ENCODE data around the gene SORCS2. TPM values are rescaled to one million over a fixed set of nuclear protein-coding genes. Genes with fewer than 3 reads are reported as not detected.

The SORCS2 gene
- total RNA-seq, 1 donor from 2014 or later: 3.1 TPM

- Histone ChIP-seq H3K4me3 (ENCODE audit: low read length in 3 of 3) (no peak overlapping the region), H3K9ac (ENCODE audit: low read depth in 1 of 3, low read length in 3 of 3) (no peak overlapping the region), H3K27me3 (ENCODE audit: control insufficient read depth in 3 of 3, insufficient read depth in 3 of 3, low read length in 3 of 3) (peaks cover 3 to 9% (median 3%) of the 10 kb centered on the region in 3 donors), H3K4me1 (ENCODE audit: control insufficient read depth in 3 of 3, insufficient read depth in 3 of 3, low read length in 3 of 3) (peaks cover 3 to 12% (median 6%) of the 10 kb centered on the region in 3 donors), H3K27ac (ENCODE audit: low read depth, low read length) (no peak overlapping the region), H3K9me3 (ENCODE audit: control insufficient read depth in 3 of 3, low read length in 3 of 3) (peaks cover 0 to 7% (median 5%) of the 10 kb centered on the region in 3 donors), H3K36me3 (ENCODE audit: control insufficient read depth in 3 of 3, insufficient read depth in 3 of 3, low read length in 3 of 3) (no peaks in the 10 kb centered on the region)
Measured at GRCh38 chr4:7648544-7649395, 456.4 kb downstream of the SORCS2 start.

DNA sequence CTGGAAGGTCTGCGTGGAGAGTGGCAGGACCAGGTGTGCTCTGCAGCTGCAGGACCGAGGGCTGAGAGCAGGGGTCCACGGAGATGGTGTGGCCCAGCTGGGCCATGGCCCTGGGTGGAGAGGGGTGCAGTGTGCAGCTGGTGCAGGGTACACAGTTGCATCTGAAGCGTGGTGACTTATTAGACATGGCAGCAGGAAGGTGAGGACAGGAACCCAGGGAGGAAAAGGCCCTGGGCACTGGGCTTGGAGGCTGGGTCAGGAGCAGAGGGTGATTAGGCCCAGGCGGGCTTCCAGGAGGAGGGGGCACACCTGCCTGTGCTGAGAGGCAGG, 457.0 kb downstream of the SORCS2 start:
- H3K27ac ChIP-seq (ENCODE audit: low read depth, low read length): no peak overlapping the region
- H3K4me3 ChIP-seq (ENCODE audit: low read length in 3 of 3): no peak overlapping the region
- H3K27me3 ChIP-seq (ENCODE audit: control insufficient read depth in 3 of 3, insufficient read depth in 3 of 3, low read length in 3 of 3): peaks cover 3 to 12% (median 9%) of the 10 kb centered on the region in 3 donors
- peaks cover 3 to 16% (median 6%) of the 10 kb centered on the region in 3 donors for H3K4me1 ChIP-seq (ENCODE audit: control insufficient read depth in 3 of 3, insufficient read depth in 3 of 3, low read length in 3 of 3)
- no peak overlapping the region for H3K9ac ChIP-seq (ENCODE audit: low read depth in 1 of 3, low read length in 3 of 3)
- H3K36me3 ChIP-seq (ENCODE audit: control insufficient read depth in 3 of 3, insufficient read depth in 3 of 3, low read length in 3 of 3): no peaks in the 10 kb centered on the region
- H3K9me3 ChIP-seq (ENCODE audit: control insufficient read depth in 3 of 3, low read length in 3 of 3): peaks cover 0 to 3% (median 3%) of the 10 kb centered on the region in 3 donors

DNA sequence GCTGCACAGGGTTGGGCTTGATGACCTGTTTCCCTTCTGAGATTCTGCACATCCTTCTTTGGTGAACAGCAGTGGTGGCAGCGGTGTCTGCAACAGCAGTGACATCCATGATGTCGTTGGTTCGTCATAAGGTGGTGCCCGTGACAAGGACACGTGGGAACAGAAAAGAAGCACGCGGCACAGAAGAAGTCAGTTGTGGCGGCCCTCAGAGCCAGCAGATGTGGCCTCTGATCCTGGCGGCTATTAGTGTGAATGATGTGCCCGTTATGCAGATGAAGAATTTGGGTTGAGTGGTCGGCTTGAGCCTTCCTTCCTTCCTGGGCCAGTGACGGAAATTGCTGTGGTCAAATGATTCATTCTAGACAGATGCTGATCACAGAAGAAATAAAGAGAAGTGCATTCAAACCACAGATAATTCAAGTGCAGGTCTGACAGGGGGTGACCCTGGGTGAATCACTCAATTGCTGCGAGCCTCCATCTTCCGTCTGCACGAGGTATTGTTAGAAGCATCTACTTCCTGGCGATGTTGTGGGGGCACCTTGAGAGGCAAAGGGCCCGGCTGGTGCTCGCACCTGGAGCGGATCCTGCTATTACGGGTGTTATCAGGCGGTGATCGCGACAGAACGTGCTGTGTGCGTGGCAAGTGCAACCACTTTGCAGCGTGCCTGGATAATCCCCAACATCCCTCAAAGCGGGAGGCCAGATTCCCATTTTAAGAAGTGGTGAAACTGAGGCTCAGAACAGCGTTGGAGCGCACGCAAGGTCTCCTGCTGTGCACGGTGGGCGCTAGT, 457.6 kb downstream of the SORCS2 start:
- Histone ChIP-seq H3K9ac (ENCODE audit: low read depth in 1 of 3, low read length in 3 of 3) (no peak overlapping the region), H3K4me1 (ENCODE audit: control insufficient read depth in 3 of 3, insufficient read depth in 3 of 3, low read length in 3 of 3) (peaks cover 3 to 16% (median 6%) of the 10 kb centered on the region in 3 donors), H3K4me3 (ENCODE audit: low read length in 3 of 3) (no peak overlapping the region), H3K9me3 (ENCODE audit: control insufficient read depth in 3 of 3, low read length in 3 of 3) (no peaks in the 10 kb centered on the region), H3K27me3 (ENCODE audit: control insufficient read depth in 3 of 3, insufficient read depth in 3 of 3, low read length in 3 of 3) (peaks cover 3 to 18% (median 15%) of the 10 kb centered on the region in 3 donors), H3K36me3 (ENCODE audit: control insufficient read depth in 3 of 3, insufficient read depth in 3 of 3, low read length in 3 of 3) (no peaks in the 10 kb centered on the region), H3K27ac (ENCODE audit: low read depth, low read length) (no peak overlapping the region)

- Histone ChIP-seq H3K4me3 (ENCODE audit: low read length in 3 of 3) (no peak overlapping the region), H3K9me3 (ENCODE audit: control insufficient read depth in 3 of 3, low read length in 3 of 3) (no peaks in the 10 kb centered on the region), H3K27ac (ENCODE audit: low read depth, low read length) (peak overlapping the region; percentile 64), H3K9ac (ENCODE audit: low read depth in 1 of 3, low read length in 3 of 3) (peak overlapping the region in 1 of 3 donors; percentile 6), H3K36me3 (ENCODE audit: control insufficient read depth in 3 of 3, insufficient read depth in 3 of 3, low read length in 3 of 3) (no peaks in the 10 kb centered on the region), H3K27me3 (ENCODE audit: control insufficient read depth in 3 of 3, insufficient read depth in 3 of 3, low read length in 3 of 3) (peaks cover 0 to 24% (median 21%) of the 10 kb centered on the region in 3 donors), H3K4me1 (ENCODE audit: control insufficient read depth in 3 of 3, insufficient read depth in 3 of 3, low read length in 3 of 3) (peaks cover 3 to 16% (median 6%) of the 10 kb centered on the region in 3 donors)
Measured at GRCh38 chr4:7650606-7651385, 458.5 kb downstream of the SORCS2 start.

- H3K9me3 ChIP-seq (ENCODE audit: control insufficient read depth in 3 of 3, low read length in 3 of 3): no peaks in the 10 kb centered on the region
- H3K4me1 ChIP-seq (ENCODE audit: control insufficient read depth in 3 of 3, insufficient read depth in 3 of 3, low read length in 3 of 3): peaks cover 3 to 16% (median 6%) of the 10 kb centered on the region in 3 donors
- H3K27ac ChIP-seq (ENCODE audit: low read depth, low read length): peak overlapping the region; percentile 64
- peaks cover 0 to 27% (median 21%) of the 10 kb centered on the region in 3 donors for H3K27me3 ChIP-seq (ENCODE audit: control insufficient read depth in 3 of 3, insufficient read depth in 3 of 3, low read length in 3 of 3)
- H3K4me3 ChIP-seq (ENCODE audit: low read length in 3 of 3): no peak overlapping the region
- H3K36me3 ChIP-seq (ENCODE audit: control insufficient read depth in 3 of 3, insufficient read depth in 3 of 3, low read length in 3 of 3): no peaks in the 10 kb centered on the region
- H3K9ac ChIP-seq (ENCODE audit: low read depth in 1 of 3, low read length in 3 of 3): no peak overlapping the region
Measured at GRCh38 chr4:7651461-7651921, 459.2 kb downstream of the SORCS2 start.

DNA sequence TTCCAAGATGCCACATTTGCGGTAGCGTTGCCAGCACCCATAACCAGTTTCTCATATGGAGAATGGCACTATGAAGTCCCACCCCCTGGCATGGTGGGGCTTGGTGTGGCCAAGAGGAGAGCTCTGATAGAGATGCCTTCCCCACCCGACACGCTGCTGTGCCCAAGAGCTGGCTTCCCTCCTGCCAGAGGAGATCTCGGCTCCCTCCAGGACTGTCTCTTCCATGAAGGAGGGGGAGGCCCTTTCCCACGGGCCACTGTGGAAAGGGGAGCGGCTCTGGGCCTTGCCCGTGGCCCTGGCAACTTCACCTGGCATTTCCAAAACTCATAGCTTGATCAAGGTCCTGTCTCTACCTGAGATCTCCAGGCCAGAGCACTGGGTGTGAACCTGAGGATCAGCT, 459.7 kb downstream of the SORCS2 start:
- no peak overlapping the region for H3K9ac ChIP-seq (ENCODE audit: low read depth in 1 of 3, low read length in 3 of 3)
- peaks cover 3 to 16% (median 6%) of the 10 kb centered on the region in 3 donors for H3K4me1 ChIP-seq (ENCODE audit: control insufficient read depth in 3 of 3, insufficient read depth in 3 of 3, low read length in 3 of 3)
- H3K9me3 ChIP-seq (ENCODE audit: control insufficient read depth in 3 of 3, low read length in 3 of 3): no peaks in the 10 kb centered on the region
- H3K4me3 ChIP-seq (ENCODE audit: low read length in 3 of 3): no peak overlapping the region
- H3K27me3 ChIP-seq (ENCODE audit: control insufficient read depth in 3 of 3, insufficient read depth in 3 of 3, low read length in 3 of 3): peaks cover 0 to 28% (median 21%) of the 10 kb centered on the region in 3 donors
- H3K36me3 ChIP-seq (ENCODE audit: control insufficient read depth in 3 of 3, insufficient read depth in 3 of 3, low read length in 3 of 3): no peaks in the 10 kb centered on the region
- H3K27ac ChIP-seq (ENCODE audit: low read depth, low read length): peak overlapping the region; percentile 64

GRCh38 chr4:7652451-7652881, 460.1 kb downstream of the SORCS2 start:
- Histone ChIP-seq H3K9ac (ENCODE audit: low read depth in 1 of 3, low read length in 3 of 3) (no peak overlapping the region), H3K4me1 (ENCODE audit: control insufficient read depth in 3 of 3, insufficient read depth in 3 of 3, low read length in 3 of 3) (peaks cover 3 to 16% (median 6%) of the 10 kb centered on the region in 3 donors), H3K36me3 (ENCODE audit: control insufficient read depth in 3 of 3, insufficient read depth in 3 of 3, low read length in 3 of 3) (no peaks in the 10 kb centered on the region), H3K9me3 (ENCODE audit: control insufficient read depth in 3 of 3, low read length in 3 of 3) (no peaks in the 10 kb centered on the region), H3K27me3 (ENCODE audit: control insufficient read depth in 3 of 3, insufficient read depth in 3 of 3, low read length in 3 of 3) (peaks cover 0 to 28% (median 21%) of the 10 kb centered on the region in 3 donors), H3K27ac (ENCODE audit: low read depth, low read length) (no peak overlapping the region), H3K4me3 (ENCODE audit: low read length in 3 of 3) (no peak overlapping the region)

GRCh38 chr4:7652906-7653305, 460.6 kb downstream of the SORCS2 start:
- Histone ChIP-seq H3K27me3 (ENCODE audit: control insufficient read depth in 3 of 3, insufficient read depth in 3 of 3, low read length in 3 of 3) (peaks cover 0 to 28% (median 21%) of the 10 kb centered on the region in 3 donors), H3K4me1 (ENCODE audit: control insufficient read depth in 3 of 3, insufficient read depth in 3 of 3, low read length in 3 of 3) (peaks cover 3 to 16% (median 6%) of the 10 kb centered on the region in 3 donors)

GRCh38 chr4:7653510-7654369, 461.4 kb downstream of the SORCS2 start:
- no peaks in the 10 kb centered on the region for H3K9me3 ChIP-seq (ENCODE audit: control insufficient read depth in 3 of 3, low read length in 3 of 3)
- peaks cover 3 to 16% (median 6%) of the 10 kb centered on the region in 3 donors for H3K4me1 ChIP-seq (ENCODE audit: control insufficient read depth in 3 of 3, insufficient read depth in 3 of 3, low read length in 3 of 3)
- H3K4me3 ChIP-seq (ENCODE audit: low read length in 3 of 3): no peak overlapping the region
- H3K36me3 ChIP-seq (ENCODE audit: control insufficient read depth in 3 of 3, insufficient read depth in 3 of 3, low read length in 3 of 3): no peaks in the 10 kb centered on the region
- H3K27ac ChIP-seq (ENCODE audit: low read depth, low read length): no peak overlapping the region
- H3K9ac ChIP-seq (ENCODE audit: low read depth in 1 of 3, low read length in 3 of 3): no peak overlapping the region
- H3K27me3 ChIP-seq (ENCODE audit: control insufficient read depth in 3 of 3, insufficient read depth in 3 of 3, low read length in 3 of 3): peaks cover 0 to 28% (median 21%) of the 10 kb centered on the region in 3 donors

More at GRCh38 chr4:7652906-7653305, 460.6 kb downstream of the SORCS2 start:
- H3K36me3 ChIP-seq (ENCODE audit: control insufficient read depth in 3 of 3, insufficient read depth in 3 of 3, low read length in 3 of 3): no peaks in the 10 kb centered on the region
- H3K9ac ChIP-seq (ENCODE audit: low read depth in 1 of 3, low read length in 3 of 3): no peak overlapping the region
- no peak overlapping the region for H3K4me3 ChIP-seq (ENCODE audit: low read length in 3 of 3)
- no peak overlapping the region for H3K27ac ChIP-seq (ENCODE audit: low read depth, low read length)
- H3K9me3 ChIP-seq (ENCODE audit: control insufficient read depth in 3 of 3, low read length in 3 of 3): no peaks in the 10 kb centered on the region

Measured in skeletal muscle tissue (tissue), 4 donors.